Psoas muscle (tissue), 8 donors: ENCODE measurements around the gene PRG2. TPM values are rescaled to one million over a fixed set of nuclear protein-coding genes. Genes with fewer than 3 reads are reported as not detected.

ENCODE experiments used
- ATAC-seq, 4 donors: fragments of 200-7000 bp; cut with Tn5 transposase; one replicate each; pipeline ENCODE4 v1.9.1; 2020; ENCODE audit warnings: moderate library complexity in 3 of 4, mild to moderate bottlenecking in 2 of 4
- DNase-seq, 2 donors: peaks; one replicate each; pipeline ENCODE4 v3.0.0-alpha.2; 2020
- H3K27ac ChIP-seq: fragments of 200-600 bp; one replicate; pipeline ENCODE4 v1.8.0; 2022
- H3K27me3 ChIP-seq, 3 donors: fragments of 200-600 bp in 1 of 3; one replicate each; pipeline versions ENCODE4 v1.6.1 to v1.8.0; 2013 to 2022; ENCODE audit warnings: low read length in 2 of 3, mild to moderate bottlenecking in 2 of 3, moderate library complexity in 1 of 3; ENCODE audit not compliant: insufficient read depth in 3 of 3
- H3K36me3 ChIP-seq, 2 donors: fragments of 200-600 bp in 1 of 2; one replicate each; pipeline versions ENCODE4 v1.6.1 to v1.8.0; 2013 to 2022; ENCODE audit warnings: low read depth in 1 of 2, mild to moderate bottlenecking in 1 of 2, moderate library complexity in 1 of 2; ENCODE audit not compliant: insufficient read depth in 1 of 2
- H3K4me1 ChIP-seq: fragments of 200-600 bp; one replicate; pipeline ENCODE4 v1.8.0; 2022
- H3K4me3 ChIP-seq: fragments of 200-600 bp; one replicate; pipeline ENCODE4 v1.8.0; 2022; ENCODE audit warnings: mild to moderate bottlenecking
- H3K9me3 ChIP-seq: fragments of 200-600 bp; one replicate; pipeline ENCODE4 v1.8.0; 2022
- CTCF ChIP-seq: fragments of 200-600 bp; IDR thresholded peaks from one replicate; pipeline ENCODE4 v1.8.0; 2022; ENCODE audit warnings: antibody characterized with exemption
- WGBS, 3 donors: extraction: QIAGEN DNeasy Blood & Tissue Kit; methylation state at CpG; one replicate each; pipeline versions ENCODE4 v1.1.6 to v1.1.7; 2013; 5-methylcytosine and 5-hydroxymethylcytosine counted together
- intact Hi-C, 2 donors: fragments of 100-400 bp; cut with DNase I; formaldehyde crosslinking; loops; one replicate each; pipeline versions ENCODE4 v1.11.0 to v1.14.2; 2022
- polyA plus RNA-seq, 3 donors: library from polyadenylated mRNA; stranded (reverse); fragments of 200-250 nt; gene quantifications; one replicate each; pipeline ENCODE4 v1.2.3, GENCODE V29; 2013
- total RNA-seq, 4 donors: library from RNA; stranded (reverse); fragmentation: NEBNext Ultra II Directional in 2 of 4; extraction: Animal tissue kit (Norgen Biotek cat#: 25700) in 2 of 4; gene quantifications; one replicate each; pipeline versions ENCODE4 v1.2.1 to v1.2.4, GENCODE V29; 2021 to 2023
- donor health status: healthy with polysubstance abuse.
- donor health status: DM: no; HTN: no; CAD: no; lungs with moderate emphysema.
- donor health status: Bipolar disorder and iron deficiency.
- donor health status: healthy.
- donor health status: DM: yes; HTN: yes; CAD: no.
- donor health status: DM: no; HTN: no; CAD: no.
- donor health status: DM: no; HTN: no; CAD: no.
- donor health status: DM: yes; HTN: yes; CAD: no.

PRG2 gene
- total and polyA plus RNA-seq, 7 donors: 0.25 TPM; not detected in 6

DNA sequence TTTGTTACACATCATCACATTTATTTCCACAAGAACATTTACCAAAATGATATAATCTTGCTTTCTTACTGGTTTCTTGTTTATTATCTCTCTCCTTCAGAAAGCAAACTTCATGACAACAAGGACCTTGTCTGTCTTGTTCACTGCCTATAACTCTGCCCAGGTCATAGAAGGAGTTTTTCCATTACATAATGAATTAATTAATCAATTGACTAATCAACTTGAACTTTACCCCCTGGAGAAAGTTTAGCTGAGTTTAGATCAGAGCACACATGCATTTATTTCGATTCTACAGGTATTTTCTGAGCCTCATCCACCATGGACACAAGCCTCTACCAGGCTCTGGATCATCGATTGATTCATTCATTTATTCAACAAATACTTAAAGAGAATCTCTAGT lies 6.3 kb upstream of the PRG2 start:
- no peak for TF ChIP-seq CTCF

DNA sequence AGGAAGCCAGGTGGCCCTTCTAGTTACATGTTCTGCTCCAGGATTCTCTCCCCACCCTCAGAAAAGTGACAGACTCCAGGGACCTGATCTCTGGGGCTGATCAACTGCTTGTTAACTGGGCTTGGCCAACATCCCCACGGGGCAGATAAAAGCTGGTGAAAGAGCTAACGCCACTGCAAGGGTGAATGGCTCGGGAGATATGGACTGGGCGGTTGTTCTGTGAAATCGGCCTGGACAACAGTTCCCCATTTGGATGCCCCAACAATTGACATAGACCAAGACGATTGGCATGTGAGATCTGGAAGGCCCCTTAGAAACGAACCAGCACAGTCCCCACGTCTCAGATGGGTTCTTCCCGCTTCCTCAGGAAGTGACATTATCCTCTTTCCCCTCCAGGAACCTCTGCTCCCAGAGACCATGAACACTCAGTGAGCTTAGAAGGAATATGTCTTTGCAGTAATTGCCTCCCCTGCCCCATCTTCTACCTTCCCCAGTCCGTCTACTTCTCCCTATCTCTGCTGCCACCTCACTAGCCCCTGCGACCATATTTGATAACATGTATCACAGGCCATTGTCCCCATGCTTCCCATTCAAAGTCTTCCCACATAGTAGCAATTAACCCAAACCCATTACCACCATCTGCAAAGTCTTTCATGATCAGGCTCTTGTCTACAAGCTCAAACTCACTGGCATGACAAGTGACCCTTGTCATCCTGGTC lies 5.6 kb upstream of the PRG2 start:
- H3K9me3 ChIP-seq: no peaks in the 10 kb centered on the region
- no peak for TF ChIP-seq CTCF
- 73 to 82% (median 81%) methylated on average over 11 of the region's 11 CpGs for WGBS, 3 donors
- ATAC-seq (no peak), DNase-seq (no peak)
- no peak overlapping the region for H3K4me3 ChIP-seq
- peaks cover 0 to 5% (median 0%) of the 10 kb centered on the region in 3 donors for H3K27me3 ChIP-seq
- H3K36me3 ChIP-seq: no peaks in the 10 kb centered on the region
- H3K4me1 ChIP-seq: no peaks in the 10 kb centered on the region
- no peak overlapping the region for H3K27ac ChIP-seq
- intact Hi-C loops: no loop called here

More for the DNA sequence above, 6.3 kb upstream of the PRG2 start:
- Histone ChIP-seq H3K27me3 (peaks cover 0 to 5% (median 0%) of the 10 kb centered on the region in 3 donors), H3K36me3 (no peaks in the 10 kb centered on the region), H3K9me3 (no peaks in the 10 kb centered on the region), H3K4me3 (no peak overlapping the region), H3K4me1 (no peaks in the 10 kb centered on the region), H3K27ac (no peak overlapping the region)
- no peak for ATAC-seq
- intact Hi-C loops: no loop called here
- WGBS, 3 donors: 62 to 73% (median 72%) methylated on average over 2 of the region's 2 CpGs
- DNase-seq: no peak

DNA sequence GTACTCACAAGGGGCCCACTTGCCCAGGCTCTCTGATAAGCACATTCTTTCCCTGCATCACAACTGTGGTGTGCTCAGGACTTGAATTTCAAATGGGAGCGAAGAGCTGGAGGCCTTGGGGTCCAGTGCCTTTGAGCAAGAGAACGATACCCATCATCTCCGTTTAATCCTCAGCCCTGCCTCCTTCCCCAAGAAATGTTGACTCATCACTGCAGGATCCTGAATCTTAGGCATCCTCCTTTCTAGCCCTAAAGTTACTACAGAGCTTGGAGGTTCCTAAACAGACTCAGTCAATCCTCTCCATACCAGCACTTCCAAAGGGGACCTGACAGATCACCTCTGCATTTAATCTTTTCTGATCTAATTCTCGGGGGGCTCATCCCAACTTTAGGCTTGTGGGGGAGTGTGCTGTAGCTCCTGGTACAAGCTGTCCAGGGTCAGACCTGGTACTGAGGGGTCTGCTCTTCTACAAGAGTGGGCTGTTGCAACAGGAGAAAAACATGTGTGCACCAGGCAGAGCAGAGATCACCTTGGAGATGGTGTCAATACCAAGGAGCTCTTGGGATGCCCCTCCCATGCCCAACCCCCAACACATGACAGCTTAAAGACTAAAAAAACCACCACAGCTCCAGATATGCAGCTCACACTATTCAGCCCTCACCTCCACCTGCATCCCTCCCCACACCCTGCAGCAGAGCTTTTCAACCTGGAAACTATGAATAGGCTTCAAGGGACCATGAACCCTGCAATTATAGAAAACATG lies 3.9 kb upstream of the PRG2 start:
- DNase-seq (no peak), ATAC-seq (no peak)
- H3K9me3 ChIP-seq: no peaks in the 10 kb centered on the region
- intact Hi-C loops: no loop called here
- H3K27ac ChIP-seq: no peak overlapping the region
- no peak for TF ChIP-seq CTCF
- H3K4me1 ChIP-seq: no peaks in the 10 kb centered on the region
- H3K4me3 ChIP-seq: no peak overlapping the region
- WGBS, 3 donors: 81 to 82% (median 81%) methylated on average over 4 of the region's 4 CpGs
- no peaks in the 10 kb centered on the region for H3K36me3 ChIP-seq
- peaks cover 0 to 5% (median 0%) of the 10 kb centered on the region in 3 donors for H3K27me3 ChIP-seq

DNA sequence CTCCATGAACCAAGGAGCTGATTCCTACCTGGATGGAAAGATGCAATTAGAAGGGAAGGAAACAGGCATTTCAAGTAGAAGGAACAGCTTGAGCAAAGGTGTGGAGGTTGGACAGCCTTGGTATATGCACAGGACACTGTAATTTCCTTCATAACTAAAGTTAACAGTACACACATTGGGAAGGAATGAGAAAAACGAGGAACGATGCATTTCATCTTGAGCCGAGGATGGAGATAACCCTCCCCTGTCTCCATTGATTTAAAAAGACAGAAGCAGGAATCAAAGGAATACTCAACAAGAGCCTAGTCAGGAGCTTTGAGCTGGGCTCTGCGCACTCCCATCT lies 2.3 kb upstream of the PRG2 start:
- WGBS, 3 donors: 81 to 90% (median 85%) methylated on average over 4 of the region's 4 CpGs
- intact Hi-C loops: no loop called here

More for the DNA sequence above, 2.3 kb upstream of the PRG2 start:
- Histone ChIP-seq H3K4me3 (no peak overlapping the region), H3K4me1 (no peaks in the 10 kb centered on the region), H3K9me3 (no peaks in the 10 kb centered on the region), H3K27me3 (peaks cover 0 to 3% (median 2%) of the 10 kb centered on the region in 3 donors), H3K36me3 (no peaks in the 10 kb centered on the region), H3K27ac (no peak overlapping the region)
- no peak for DNase-seq
- no peak for TF ChIP-seq CTCF
- no peak for ATAC-seq
